SK-N-SH treated with all-trans-retinoic acid at 6 μM for 48 hours (cell line): Measurements from ENCODE around the gene TTC7B.

ENCODE experiments used
- ARNTL ChIP-seq: fragments of 450-650 bp; formaldehyde crosslinking; IDR thresholded peaks from 2 replicates; pipeline ENCODE4 v1.5.0; 2020; ENCODE audit warnings: low read depth, mild to moderate bottlenecking, moderate library complexity, borderline replicate concordance
- POU6F1 ChIP-seq: fragments of 250-450 bp; sonication (Bioruptor Pico); IDR thresholded peaks from 2 replicates; pipeline ENCODE4 v1.8.0; 2021; ENCODE audit warnings: low read depth, mild to moderate bottlenecking, moderate library complexity, borderline replicate concordance
- PPARA ChIP-seq: fragments of 250-450 bp; sonication (Bioruptor Pico); IDR thresholded peaks from 2 replicates; pipeline ENCODE4 v1.5.0; 2020; ENCODE audit warnings: mild to moderate bottlenecking, borderline replicate concordance
- ZFP30 ChIP-seq: fragments of 450-650 bp; formaldehyde crosslinking; IDR thresholded peaks from 2 replicates; pipeline ENCODE4 v1.5.0; 2022; ENCODE audit warnings: mild to moderate bottlenecking, moderate library complexity

DNA sequence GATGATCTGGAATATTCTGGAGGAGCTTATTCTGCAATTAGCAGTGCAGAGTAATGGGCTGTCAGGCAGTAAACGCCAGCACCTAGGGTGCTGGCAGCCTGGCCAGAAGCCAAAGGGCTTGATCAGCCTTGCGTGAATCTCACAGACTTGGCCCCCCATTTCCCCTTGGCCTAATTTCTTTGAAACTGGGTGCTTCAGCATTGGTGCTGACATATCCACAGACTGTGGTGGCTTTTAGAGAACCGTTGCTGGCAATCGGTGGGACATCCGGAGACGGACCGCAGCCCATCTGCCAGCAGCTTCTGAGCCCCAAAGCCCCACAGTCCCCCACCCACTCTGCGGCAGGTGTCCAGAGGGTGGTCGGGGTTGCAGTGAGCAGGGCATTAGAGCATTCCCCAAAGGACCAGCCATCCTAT is 262.3 kb downstream of the TTC7B start:
- no peak for TF ChIP-seq POU6F1
- no peak for TF ChIP-seq ZFP30 (CRISPR knock-in tag)
- no peak for TF ChIP-seq PPARA (CRISPR knock-in tag)
- no peak for TF ChIP-seq ARNTL (CRISPR knock-in tag)
